ENCODE results near the gene INHBC.

The INHBC gene

DNA sequence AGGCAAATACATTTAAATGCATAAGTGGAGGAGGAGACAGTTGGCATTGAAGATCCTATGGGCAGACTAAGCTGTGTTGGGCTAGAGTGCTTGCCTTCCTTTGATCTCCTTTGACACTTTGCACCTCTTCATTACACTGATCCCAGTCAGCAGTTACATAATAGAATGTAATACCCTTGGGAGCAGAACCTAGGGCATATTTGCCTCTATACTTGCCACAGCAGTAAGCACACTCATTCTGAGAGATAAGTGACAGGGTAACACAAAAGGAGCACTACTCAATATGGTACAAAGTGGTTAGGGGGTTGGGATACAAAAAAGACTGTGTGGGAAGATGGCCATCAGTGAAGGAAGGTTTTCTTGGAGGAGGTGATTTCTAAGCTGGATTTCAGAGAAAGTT is 62.2 kb downstream of the INHBC start:
- Histone ChIP-seq H3K9ac (no peak overlapping the region), H3K4me1 (no peaks in the 10 kb centered on the region), H3K4me2 (no peak overlapping the region), H3K27ac (no peak overlapping the region), H3K27me3 (no peaks in the 10 kb centered on the region), H3K36me3 (peaks cover 85 to 93% (median 87%) of the 10 kb centered on the region in 11 experiments), H3K9me3 (replicated peaks in 1 of 11) (peaks cover 0 to 10% (median 4%) of the 10 kb centered on the region in 11 experiments; a peak in 9 of 22 replicates), H4K20me1 (peaks cover 3 to 63% (median 18%) of the 10 kb centered on the region in 11 experiments; a peak in 16 of 22 replicates), H3K4me3 (no peak overlapping the region)
- TF ChIP-seq Cebpa-rat (IDR thresholded peaks at IDR 0.05): no peak

DNA sequence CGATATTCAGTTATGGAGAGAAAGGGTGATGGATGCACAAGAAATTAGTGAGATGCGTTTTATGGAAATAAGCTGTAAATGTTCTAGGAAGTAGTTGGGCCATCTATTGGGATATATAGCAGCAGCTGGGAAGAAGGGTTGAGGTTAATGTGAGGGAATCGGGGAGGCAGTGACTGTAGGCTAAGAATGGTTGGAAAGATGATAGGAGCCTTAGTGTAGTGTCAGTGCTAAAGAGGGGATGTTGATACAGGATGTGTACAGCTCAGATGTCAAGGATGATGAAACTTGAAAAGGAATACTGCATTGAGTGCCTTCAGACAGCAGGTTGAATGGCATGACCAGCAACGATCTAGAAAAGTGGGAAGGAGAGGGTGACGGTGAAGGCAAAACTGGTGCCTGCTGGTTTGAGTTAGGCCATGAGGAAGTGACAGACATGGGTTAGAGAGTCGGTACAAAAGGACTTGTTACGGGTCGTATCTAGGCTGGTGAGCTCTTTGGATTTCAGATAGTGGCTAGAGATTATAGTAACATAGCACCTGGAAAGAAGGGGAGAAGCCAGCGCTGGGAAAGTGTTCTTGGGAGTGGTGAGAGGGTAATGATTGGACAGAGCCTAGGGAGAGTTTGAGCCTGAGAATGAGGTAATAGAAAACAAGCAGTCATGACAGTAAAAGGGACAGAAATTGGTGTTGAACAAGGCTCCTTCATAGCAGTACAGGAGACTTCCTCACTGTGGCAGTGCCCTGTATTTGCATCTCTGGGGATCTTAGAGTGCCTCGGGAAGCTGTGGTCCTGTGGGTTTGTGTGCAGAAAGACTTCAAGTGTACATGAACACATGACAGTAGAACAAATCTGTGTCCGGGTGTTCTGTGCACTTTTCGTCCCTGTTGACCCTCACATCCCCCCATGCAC is 62.9 kb downstream of the INHBC start:
- Histone ChIP-seq H3K27ac (no peak overlapping the region), H4K20me1 (peaks cover 3 to 66% (median 17%) of the 10 kb centered on the region in 11 experiments; a peak in 16 of 22 replicates), H3K4me3 (no peak overlapping the region), H3K4me1 (no peaks in the 10 kb centered on the region), H3K36me3 (peaks cover 85 to 93% (median 87%) of the 10 kb centered on the region in 11 experiments), H3K4me2 (no peak overlapping the region), H3K9me3 (replicated peaks in 1 of 11) (peaks cover 0 to 9% (median 4%) of the 10 kb centered on the region in 11 experiments; a peak in 9 of 22 replicates), H3K27me3 (no peaks in the 10 kb centered on the region), H3K9ac (no peak overlapping the region)
- TF ChIP-seq Cebpa-rat (IDR thresholded peaks at IDR 0.05): no peak

DNA sequence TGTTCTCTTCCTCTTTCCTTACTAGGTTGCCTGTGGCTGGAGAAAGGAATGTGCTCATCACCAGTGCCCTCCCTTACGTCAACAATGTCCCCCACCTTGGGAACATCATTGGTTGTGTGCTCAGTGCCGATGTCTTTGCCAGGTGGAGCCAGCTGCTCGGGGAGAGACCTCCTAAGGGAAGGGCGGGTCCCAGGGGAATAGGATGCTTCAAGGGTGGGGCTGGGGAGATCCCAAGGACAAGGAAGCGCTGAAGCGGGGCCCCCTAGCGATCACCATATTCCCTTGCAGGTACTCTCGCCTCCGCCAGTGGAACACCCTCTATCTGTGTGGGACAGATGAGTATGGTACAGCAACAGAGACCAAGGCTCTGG is 63.5 kb downstream of the INHBC start:
- no peaks in the 10 kb centered on the region for H3K27me3 ChIP-seq
- H3K9me3 ChIP-seq (replicated peaks in 1 of 11): peaks cover 0 to 4% (median 0%) of the 10 kb centered on the region in 11 experiments; a peak in 4 of 22 replicates
- no peaks in the 10 kb centered on the region for H3K4me1 ChIP-seq
- H3K4me3 ChIP-seq: no peak overlapping the region
- peaks cover 0 to 68% (median 16%) of the 10 kb centered on the region in 11 experiments; a peak in 14 of 22 replicates for H4K20me1 ChIP-seq
- H3K4me2 ChIP-seq: no peak overlapping the region
- H3K27ac ChIP-seq: no peak overlapping the region
- TF ChIP-seq Cebpa-rat (IDR thresholded peaks at IDR 0.05): no peak
- peaks cover 85 to 93% (median 88%) of the 10 kb centered on the region in 11 experiments for H3K36me3 ChIP-seq
- H3K9ac ChIP-seq: no peak overlapping the region

DNA sequence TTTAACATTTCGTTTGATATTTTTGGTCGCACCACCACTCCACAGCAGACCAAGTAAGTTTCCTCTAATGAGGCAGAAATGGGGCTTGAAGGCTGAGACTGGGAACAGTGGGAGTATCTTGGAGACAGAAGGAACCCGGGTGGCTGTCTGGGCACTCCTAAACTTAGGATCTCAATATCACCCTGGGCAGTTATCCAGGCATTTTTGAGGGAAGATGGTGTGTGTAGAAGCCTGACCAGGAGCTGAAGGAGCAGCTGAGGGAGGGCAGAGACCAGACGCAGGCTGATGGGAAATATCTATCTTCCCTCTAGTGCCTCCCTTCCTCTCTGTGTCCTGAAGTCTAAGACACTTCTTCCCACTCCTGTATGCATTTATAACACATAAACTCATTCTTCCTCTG is 64.0 kb downstream of the INHBC start:
- no peaks in the 10 kb centered on the region for H3K4me1 ChIP-seq
- H3K9ac ChIP-seq: no peak overlapping the region
- H4K20me1 ChIP-seq: peaks cover 0 to 72% (median 21%) of the 10 kb centered on the region in 11 experiments; a peak in 14 of 22 replicates
- no peak for TF ChIP-seq Cebpa-rat (IDR thresholded peaks at IDR 0.05)
- no peak overlapping the region for H3K4me2 ChIP-seq
- peaks cover 90 to 98% (median 92%) of the 10 kb centered on the region in 11 experiments for H3K36me3 ChIP-seq
- H3K27ac ChIP-seq: no peak overlapping the region
- H3K9me3 ChIP-seq (replicated peaks in 1 of 11): peaks cover 0 to 4% (median 0%) of the 10 kb centered on the region in 11 experiments; a peak in 4 of 22 replicates
- H3K4me3 ChIP-seq: no peak overlapping the region
- no peaks in the 10 kb centered on the region for H3K27me3 ChIP-seq

DNA sequence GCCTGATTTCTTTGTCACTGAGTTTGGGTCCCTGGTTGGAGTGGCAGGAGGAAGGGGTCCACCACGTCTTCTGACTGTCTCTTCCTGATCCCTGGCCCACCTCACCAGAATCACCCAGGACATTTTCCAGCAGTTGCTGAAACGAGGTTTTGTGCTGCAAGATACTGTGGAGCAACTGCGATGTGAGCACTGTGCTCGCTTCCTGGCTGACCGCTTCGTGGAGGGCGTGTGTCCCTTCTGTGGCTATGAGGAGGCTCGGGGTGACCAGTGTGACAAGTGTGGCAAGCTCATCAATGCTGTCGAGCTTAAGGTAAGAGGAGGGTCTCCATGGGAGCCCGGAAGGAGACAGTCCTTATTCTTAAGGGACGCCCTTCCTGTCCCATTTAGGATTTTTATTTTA is 65.6 kb downstream of the INHBC start:
- Histone ChIP-seq H3K4me3 (no peak overlapping the region), H3K9ac (no peak overlapping the region), H3K9me3 (replicated peaks in 1 of 11) (no peaks in the 10 kb centered on the region; a peak in 2 of 22 replicates), H3K4me2 (no peak overlapping the region), H3K27me3 (no peaks in the 10 kb centered on the region), H3K27ac (no peak overlapping the region), H3K4me1 (no peaks in the 10 kb centered on the region), H4K20me1 (peaks cover 0 to 84% (median 26%) of the 10 kb centered on the region in 11 experiments; a peak in 14 of 22 replicates), H3K36me3 (peaks cover 96 to 100% (median 98%) of the 10 kb centered on the region in 11 experiments)
- no peak for TF ChIP-seq Cebpa-rat (IDR thresholded peaks at IDR 0.05)

Data from BLaER1 treated with 17β-estradiol and CSF1 and Interleukin-3, amounts not matched to agents 10 nM and 100 nM (cell line).